ENCODE data around the gene RNF169.
A peak's percentile ranks its signal among the peaks of the same experiment; 100 is the strongest.
"Not testable (repeated sequence)": the region's sequence is repeated elsewhere in the genome, so short reads cannot be mapped to it uniquely, and the experiment has no call there.

RNF169 gene

DNA sequence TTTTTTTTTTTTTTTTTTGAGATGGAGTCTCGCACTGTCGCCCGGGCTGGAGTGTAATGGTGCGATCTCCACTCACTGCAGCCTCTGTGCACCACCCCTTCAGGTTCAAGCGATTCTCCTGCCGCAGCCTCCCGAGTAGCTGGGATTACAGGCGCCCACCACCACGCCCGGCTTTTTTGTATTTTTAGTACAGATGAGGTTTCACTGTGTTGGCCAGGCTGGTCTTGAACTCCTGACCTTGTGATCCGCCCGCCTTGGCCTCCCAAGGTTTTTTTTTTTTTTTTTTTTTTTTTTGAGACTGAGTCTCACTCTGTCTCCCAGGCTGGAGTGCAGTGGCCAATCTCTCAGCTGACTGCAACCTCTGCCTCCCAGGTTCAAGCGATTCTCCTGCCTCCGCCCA, 1.9 kb downstream of the RNF169 start:
- not testable (repeated sequence) for H3K9me3 ChIP-seq (ENCODE audit: control insufficient read depth in 1 of 2, low read length in 2 of 2); H3K27ac ChIP-seq (ENCODE audit: low read length); H3K27me3 ChIP-seq (ENCODE audit: low read depth, low read length); H3K36me3 ChIP-seq (ENCODE audit: control insufficient read depth in 1 of 2, insufficient read depth in 2 of 2, low read length in 2 of 2)
- Histone ChIP-seq H3K4me1 (ENCODE audit: control insufficient read depth in 1 of 2, insufficient read depth in 2 of 2, low read length in 2 of 2) (peaks cover 25 to 39% of the 10 kb centered on the region in 2 donors), H3K4me3 (ENCODE audit: low read depth in 1 of 2, low read length in 2 of 2) (peak overlapping the region in 1 of 2 donors; percentile 85)

DNA sequence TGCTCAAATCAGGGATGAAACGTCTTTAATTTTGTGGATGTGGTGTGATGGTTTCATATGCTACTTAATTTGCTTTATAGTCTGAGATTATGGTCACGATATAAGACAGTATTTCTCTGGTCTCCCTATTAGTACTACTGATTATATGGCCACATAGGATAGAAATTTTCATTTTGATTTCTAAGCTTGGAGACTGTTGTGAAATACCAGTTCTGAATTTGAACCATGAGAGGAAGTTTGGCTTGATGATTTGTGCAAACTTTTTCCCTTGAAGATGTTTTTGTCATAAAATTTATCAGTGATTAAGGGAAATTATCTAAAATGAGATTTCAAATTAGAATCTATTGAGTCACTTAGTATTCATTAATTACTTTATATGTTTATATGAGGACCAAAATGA, 2.7 kb downstream of the RNF169 start:
- Histone ChIP-seq H3K4me3 (ENCODE audit: low read depth in 1 of 2, low read length in 2 of 2) (no peak overlapping the region), H3K27ac (ENCODE audit: low read length) (no peak overlapping the region), H3K9me3 (ENCODE audit: control insufficient read depth in 1 of 2, low read length in 2 of 2) (no peaks in the 10 kb centered on the region), H3K27me3 (ENCODE audit: low read depth, low read length) (no peaks in the 10 kb centered on the region), H3K36me3 (ENCODE audit: control insufficient read depth in 1 of 2, insufficient read depth in 2 of 2, low read length in 2 of 2) (no peaks in the 10 kb centered on the region), H3K4me1 (ENCODE audit: control insufficient read depth in 1 of 2, insufficient read depth in 2 of 2, low read length in 2 of 2) (peaks cover 30 to 41% of the 10 kb centered on the region in 2 donors)

DNA sequence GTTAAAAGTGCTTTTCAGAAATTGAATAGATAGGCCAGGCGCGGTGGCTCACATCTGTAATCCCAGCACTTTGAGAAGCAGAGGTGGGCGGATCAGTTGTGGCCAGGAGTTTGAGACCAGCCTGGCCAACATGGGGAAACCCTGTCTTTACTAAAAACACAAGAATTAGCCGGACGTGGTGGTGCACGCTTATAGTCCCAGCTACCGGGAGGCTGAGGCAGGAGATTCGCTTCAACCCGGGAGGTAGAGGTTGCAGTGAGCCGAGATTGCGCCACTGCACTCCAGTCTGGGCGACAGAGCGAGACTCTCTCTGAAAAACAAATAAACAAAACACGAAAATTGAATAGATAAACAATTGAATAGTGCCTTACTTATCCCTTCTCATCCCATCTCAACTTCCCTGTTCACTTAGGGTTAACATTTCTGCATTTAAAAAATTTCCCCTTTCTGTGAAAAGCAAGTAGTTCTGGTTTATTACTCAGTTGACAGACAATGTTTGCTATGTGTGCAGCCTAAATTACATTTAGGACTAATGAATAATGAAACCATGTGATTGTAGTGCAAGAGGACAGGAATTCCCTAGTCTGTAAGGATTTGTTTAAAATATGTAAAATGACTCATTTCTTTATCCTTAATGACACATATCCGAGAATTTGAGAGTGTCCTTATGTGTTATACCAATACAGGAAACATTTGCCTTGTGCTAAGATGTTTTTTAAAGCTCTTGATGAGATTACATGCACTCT, 6.0 kb downstream of the RNF169 start:
- Histone ChIP-seq H3K27ac (ENCODE audit: low read length) (no peak overlapping the region), H3K36me3 (ENCODE audit: control insufficient read depth in 1 of 2, insufficient read depth in 2 of 2, low read length in 2 of 2) (no peaks in the 10 kb centered on the region), H3K27me3 (ENCODE audit: low read depth, low read length) (no peaks in the 10 kb centered on the region), H3K4me3 (ENCODE audit: low read depth in 1 of 2, low read length in 2 of 2) (no peak overlapping the region), H3K4me1 (ENCODE audit: control insufficient read depth in 1 of 2, insufficient read depth in 2 of 2, low read length in 2 of 2) (peaks cover 21 to 36% of the 10 kb centered on the region in 2 donors), H3K9me3 (ENCODE audit: control insufficient read depth in 1 of 2, low read length in 2 of 2) (no peaks in the 10 kb centered on the region)

DNA sequence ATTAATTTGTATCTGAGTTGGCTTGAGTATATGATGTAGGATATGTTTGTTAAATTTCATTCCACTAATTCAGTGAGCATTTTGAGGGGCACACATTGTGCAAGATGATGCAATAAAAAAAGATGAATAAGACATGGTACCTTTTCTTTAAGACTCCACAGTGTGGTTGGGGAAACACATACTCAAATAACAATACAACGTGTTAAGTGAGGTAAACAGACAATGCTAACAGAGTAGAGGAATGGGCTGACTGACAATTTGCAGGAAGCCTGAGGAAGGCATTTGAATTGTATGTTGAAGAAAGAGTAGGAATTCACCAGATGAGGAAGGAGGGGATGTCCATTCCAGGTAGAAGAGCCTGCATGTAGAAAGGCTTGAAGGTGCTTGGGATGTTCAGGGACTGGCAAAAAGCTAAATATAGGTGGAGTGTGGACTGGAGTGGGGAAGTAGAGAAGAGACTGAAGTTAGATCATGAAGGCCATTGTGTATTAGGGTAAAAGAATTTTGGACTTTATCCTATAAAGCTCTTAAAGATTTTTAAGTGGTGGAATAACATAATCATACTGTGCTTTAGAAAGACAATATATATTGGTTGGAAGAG, 6.8 kb downstream of the RNF169 start:
- H3K27ac ChIP-seq (ENCODE audit: low read length) = no peak overlapping the region
- H3K4me1 ChIP-seq (ENCODE audit: control insufficient read depth in 1 of 2, insufficient read depth in 2 of 2, low read length in 2 of 2) = peaks cover 14 to 28% of the 10 kb centered on the region in 2 donors

DNA sequence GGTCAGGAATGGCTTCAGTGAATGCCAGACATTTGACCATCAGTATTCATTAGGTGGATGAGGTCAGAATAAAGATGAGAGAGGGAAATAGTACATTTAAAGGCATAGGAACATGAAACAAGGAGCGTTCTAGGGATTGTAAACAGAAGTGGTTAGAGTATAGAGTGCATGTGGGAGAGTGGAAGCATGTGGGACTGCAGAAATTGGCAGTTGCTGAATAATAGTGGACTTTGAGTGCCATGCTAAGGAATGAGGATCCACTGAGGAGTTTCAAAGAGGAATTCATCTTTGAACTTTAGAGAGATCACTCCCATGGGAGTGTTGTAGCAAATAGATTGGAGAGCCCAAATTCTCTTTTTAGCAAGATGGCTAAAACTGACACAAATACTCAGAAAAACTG, 7.9 kb downstream of the RNF169 start:
- H3K27me3 ChIP-seq (ENCODE audit: low read depth, low read length) = no peaks in the 10 kb centered on the region
- no peak overlapping the region for H3K27ac ChIP-seq (ENCODE audit: low read length)
- H3K4me3 ChIP-seq (ENCODE audit: low read depth in 1 of 2, low read length in 2 of 2) = no peak overlapping the region
- H3K36me3 ChIP-seq (ENCODE audit: control insufficient read depth in 1 of 2, insufficient read depth in 2 of 2, low read length in 2 of 2) = no peaks in the 10 kb centered on the region
- H3K9me3 ChIP-seq (ENCODE audit: control insufficient read depth in 1 of 2, low read length in 2 of 2) = no peaks in the 10 kb centered on the region
- H3K4me1 ChIP-seq (ENCODE audit: control insufficient read depth in 1 of 2, insufficient read depth in 2 of 2, low read length in 2 of 2) = peaks cover 14 to 26% of the 10 kb centered on the region in 2 donors

More for the DNA sequence above, 6.8 kb downstream of the RNF169 start:
- Histone ChIP-seq H3K36me3 (ENCODE audit: control insufficient read depth in 1 of 2, insufficient read depth in 2 of 2, low read length in 2 of 2) (no peaks in the 10 kb centered on the region), H3K27me3 (ENCODE audit: low read depth, low read length) (no peaks in the 10 kb centered on the region), H3K9me3 (ENCODE audit: control insufficient read depth in 1 of 2, low read length in 2 of 2) (no peaks in the 10 kb centered on the region), H3K4me3 (ENCODE audit: low read depth in 1 of 2, low read length in 2 of 2) (no peak overlapping the region)

DNA sequence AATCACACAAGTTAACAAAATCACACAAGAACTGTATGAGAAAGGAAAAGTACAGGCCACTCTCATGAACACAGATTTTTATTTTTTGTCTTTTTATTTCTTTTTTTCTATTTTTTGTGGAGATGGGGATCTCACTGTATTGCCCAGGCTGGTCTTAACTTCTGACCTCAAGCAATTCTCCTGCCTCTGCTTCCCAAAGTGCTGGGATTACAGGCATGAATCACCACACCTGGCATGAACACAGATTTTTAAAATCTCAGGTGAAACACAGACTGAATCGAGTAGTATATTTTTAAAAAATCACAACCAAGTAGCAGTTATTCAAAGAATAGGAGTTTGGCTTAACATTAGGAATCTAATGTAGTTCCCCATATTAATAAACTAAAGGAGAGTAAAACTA, 18.3 kb downstream of the RNF169 start:
- H3K27ac ChIP-seq (ENCODE audit: low read length) = no peak overlapping the region
- no peaks in the 10 kb centered on the region for H3K9me3 ChIP-seq (ENCODE audit: control insufficient read depth in 1 of 2, low read length in 2 of 2)
- H3K36me3 ChIP-seq (ENCODE audit: control insufficient read depth in 1 of 2, insufficient read depth in 2 of 2, low read length in 2 of 2) = no peaks in the 10 kb centered on the region
- H3K4me3 ChIP-seq (ENCODE audit: low read depth in 1 of 2, low read length in 2 of 2) = no peak overlapping the region
- no peaks in the 10 kb centered on the region for H3K27me3 ChIP-seq (ENCODE audit: low read depth, low read length)
- peaks cover 0 to 6% of the 10 kb centered on the region in 2 donors for H3K4me1 ChIP-seq (ENCODE audit: control insufficient read depth in 1 of 2, insufficient read depth in 2 of 2, low read length in 2 of 2)

DNA sequence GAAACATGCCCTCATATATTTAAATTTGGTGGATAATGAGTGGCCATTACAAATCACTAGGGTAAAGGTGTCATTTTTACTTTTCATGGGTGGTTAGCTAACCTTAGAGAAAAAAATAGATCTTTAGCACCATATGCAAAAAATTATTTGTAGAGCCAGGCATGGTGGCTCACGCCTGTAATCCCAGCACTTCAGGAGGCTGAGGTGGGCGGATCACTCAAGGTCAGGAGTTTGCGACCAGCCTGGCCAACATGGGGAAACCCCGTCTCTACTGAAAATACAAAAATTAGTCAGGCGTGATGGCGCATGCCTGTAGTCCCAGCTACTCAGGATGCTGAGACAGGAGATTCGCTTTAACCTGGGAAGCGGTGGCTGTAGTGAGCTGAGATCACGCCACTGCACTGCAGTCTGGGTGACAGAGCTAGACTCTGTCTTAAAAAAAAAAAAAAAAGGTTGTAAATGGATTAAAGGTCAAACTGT, 19.6 kb downstream of the RNF169 start:
- not testable (repeated sequence) for H3K9me3 ChIP-seq (ENCODE audit: control insufficient read depth in 1 of 2, low read length in 2 of 2); H3K36me3 ChIP-seq (ENCODE audit: control insufficient read depth in 1 of 2, insufficient read depth in 2 of 2, low read length in 2 of 2); H3K27ac ChIP-seq (ENCODE audit: low read length); H3K4me3 ChIP-seq (ENCODE audit: low read depth in 1 of 2, low read length in 2 of 2); H3K27me3 ChIP-seq (ENCODE audit: low read depth, low read length); H3K4me1 ChIP-seq (ENCODE audit: control insufficient read depth in 1 of 2, insufficient read depth in 2 of 2, low read length in 2 of 2)

DNA sequence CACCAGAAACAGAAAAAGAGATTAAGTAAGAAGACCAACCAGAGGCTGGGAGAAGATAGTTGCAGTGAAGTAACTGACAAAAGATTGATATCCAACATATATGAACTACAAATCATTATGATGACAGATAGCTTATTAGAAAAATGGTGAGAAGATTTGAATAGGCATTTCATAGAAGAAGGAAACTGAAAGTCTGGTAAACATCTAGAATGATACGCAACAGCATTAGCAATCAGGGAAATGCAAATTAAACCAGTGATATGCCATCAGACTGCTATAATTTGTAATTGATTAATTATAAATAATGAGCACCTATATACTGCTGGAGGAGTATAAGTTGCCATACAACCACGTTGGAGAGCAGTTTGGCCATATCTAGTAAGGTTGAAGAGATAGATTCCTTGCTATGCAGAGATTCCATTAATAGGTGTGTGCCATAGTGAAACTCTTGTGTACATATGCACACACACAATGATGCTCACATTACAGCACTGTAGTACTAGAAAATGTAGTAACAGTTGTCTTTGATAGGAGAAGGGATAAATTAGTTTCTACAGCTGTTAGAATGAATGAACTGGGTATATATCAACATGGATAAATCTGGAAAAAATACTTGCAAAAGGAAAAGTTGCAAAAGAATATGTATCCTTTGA, 20.5 kb downstream of the RNF169 start:
- Histone ChIP-seq H3K36me3 (ENCODE audit: control insufficient read depth in 1 of 2, insufficient read depth in 2 of 2, low read length in 2 of 2) (no peaks in the 10 kb centered on the region), H3K4me3 (ENCODE audit: low read depth in 1 of 2, low read length in 2 of 2) (no peak overlapping the region), H3K27me3 (ENCODE audit: low read depth, low read length) (no peaks in the 10 kb centered on the region), H3K9me3 (ENCODE audit: control insufficient read depth in 1 of 2, low read length in 2 of 2) (no peaks in the 10 kb centered on the region), H3K27ac (ENCODE audit: low read length) (no peak overlapping the region), H3K4me1 (ENCODE audit: control insufficient read depth in 1 of 2, insufficient read depth in 2 of 2, low read length in 2 of 2) (peaks cover 0 to 6% of the 10 kb centered on the region in 2 donors)

DNA sequence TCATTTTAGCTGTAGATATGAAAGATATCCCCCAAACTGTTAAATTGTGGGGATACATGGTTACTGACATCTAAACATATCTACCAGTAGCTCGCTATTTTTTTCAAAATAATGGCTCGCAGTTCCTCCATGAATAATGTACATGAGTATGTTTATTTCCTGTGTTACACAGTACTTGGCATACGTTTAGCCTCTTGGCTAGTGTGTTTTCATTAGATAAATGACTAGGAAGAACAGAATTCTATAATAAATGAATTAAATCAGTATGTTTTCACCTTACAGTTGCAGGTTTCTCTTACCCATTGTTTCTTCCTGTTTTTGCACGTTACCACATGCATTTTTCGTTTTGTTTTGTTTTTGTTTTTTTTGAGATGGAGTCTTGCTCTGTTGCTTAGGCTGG, 21.8 kb downstream of the RNF169 start:
- Histone ChIP-seq H3K27me3 (ENCODE audit: low read depth, low read length) (no peaks in the 10 kb centered on the region), H3K4me1 (ENCODE audit: control insufficient read depth in 1 of 2, insufficient read depth in 2 of 2, low read length in 2 of 2) (peaks cover 0 to 10% of the 10 kb centered on the region in 2 donors), H3K36me3 (ENCODE audit: control insufficient read depth in 1 of 2, insufficient read depth in 2 of 2, low read length in 2 of 2) (no peaks in the 10 kb centered on the region), H3K9me3 (ENCODE audit: control insufficient read depth in 1 of 2, low read length in 2 of 2) (no peaks in the 10 kb centered on the region), H3K27ac (ENCODE audit: low read length) (no peak overlapping the region), H3K4me3 (ENCODE audit: low read depth in 1 of 2, low read length in 2 of 2) (no peak overlapping the region)

DNA sequence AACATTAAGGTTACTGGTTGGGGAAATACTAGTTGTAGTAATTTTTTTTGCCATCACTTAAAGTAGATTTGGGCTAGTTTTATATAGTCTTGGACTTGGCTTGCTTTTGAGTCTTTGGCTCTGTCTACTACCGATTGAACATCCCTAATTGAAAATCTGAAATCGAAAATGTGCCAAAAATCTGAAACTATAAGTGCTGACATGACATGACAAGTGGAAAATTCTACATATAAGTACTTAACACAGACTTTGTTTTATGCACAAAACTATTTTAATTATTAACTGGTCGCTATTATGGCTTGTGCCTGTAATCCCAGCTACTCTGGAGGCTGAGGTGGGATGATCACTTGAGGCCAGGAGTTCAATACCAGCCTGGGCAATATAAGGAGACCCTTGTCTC, 22.5 kb downstream of the RNF169 start:
- no peaks in the 10 kb centered on the region for H3K27me3 ChIP-seq (ENCODE audit: low read depth, low read length)
- no peak overlapping the region for H3K4me3 ChIP-seq (ENCODE audit: low read depth in 1 of 2, low read length in 2 of 2)
- no peaks in the 10 kb centered on the region for H3K36me3 ChIP-seq (ENCODE audit: control insufficient read depth in 1 of 2, insufficient read depth in 2 of 2, low read length in 2 of 2)
- H3K4me1 ChIP-seq (ENCODE audit: control insufficient read depth in 1 of 2, insufficient read depth in 2 of 2, low read length in 2 of 2) = peaks cover 0 to 13% of the 10 kb centered on the region in 2 donors
- no peaks in the 10 kb centered on the region for H3K9me3 ChIP-seq (ENCODE audit: control insufficient read depth in 1 of 2, low read length in 2 of 2)
- H3K27ac ChIP-seq (ENCODE audit: low read length) = no peak overlapping the region

DNA sequence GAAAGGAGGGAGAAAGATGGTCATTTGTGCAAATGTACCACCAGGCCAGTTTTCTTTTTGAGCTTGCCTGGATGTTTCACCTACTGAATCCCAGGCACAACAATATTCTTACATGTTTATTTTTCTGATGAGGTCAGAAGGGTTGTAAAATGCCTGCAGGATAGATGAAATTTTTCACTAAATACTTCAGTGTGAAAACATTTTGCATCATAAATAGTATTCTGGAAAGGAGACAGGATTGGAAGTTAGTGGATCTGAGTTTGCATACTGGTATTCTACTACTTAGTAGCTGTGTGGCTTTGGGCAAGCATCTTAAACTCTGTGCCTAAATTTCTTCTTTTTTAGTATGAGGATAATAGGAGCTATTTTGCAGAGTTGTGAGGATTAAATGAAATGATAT, 24.8 kb downstream of the RNF169 start:
- peaks cover 0 to 30% of the 10 kb centered on the region in 2 donors for H3K4me1 ChIP-seq (ENCODE audit: control insufficient read depth in 1 of 2, insufficient read depth in 2 of 2, low read length in 2 of 2)
- H3K4me3 ChIP-seq (ENCODE audit: low read depth in 1 of 2, low read length in 2 of 2) = no peak overlapping the region
- no peaks in the 10 kb centered on the region for H3K36me3 ChIP-seq (ENCODE audit: control insufficient read depth in 1 of 2, insufficient read depth in 2 of 2, low read length in 2 of 2)

More for the DNA sequence above, 24.8 kb downstream of the RNF169 start:
- Histone ChIP-seq H3K9me3 (ENCODE audit: control insufficient read depth in 1 of 2, low read length in 2 of 2) (no peaks in the 10 kb centered on the region), H3K27me3 (ENCODE audit: low read depth, low read length) (no peaks in the 10 kb centered on the region), H3K27ac (ENCODE audit: low read length) (no peak overlapping the region)

Data from muscle layer of duodenum (tissue), 2 donors.